Keratinocyte (primary cell): ENCODE results near the gene PHACTR1. TPM values are rescaled to one million over a fixed set of nuclear protein-coding genes. Genes with fewer than 3 reads are reported as not detected.

Experiments used
- DNase-seq: peaks from one replicate; pipeline ENCODE4 v3.0.0-alpha.2; 2011; ENCODE audit warnings: low read depth, missing footprints, low spot score
- FAIRE-seq: peaks from 2 replicates; lab custom pipeline; 2011; peaks lifted over from hg19 to GRCh38; lab: Jason Lieb, UNC
- H2AFZ ChIP-seq: 2 replicates; pipeline ENCODE4 v1.6.0; 2012; ENCODE audit warnings: low read length, control low read depth, inconsistent platforms; ENCODE audit not compliant: control insufficient read depth
- H3K27ac ChIP-seq: 2 replicates; pipeline ENCODE4 v1.5.1; 2011; ENCODE audit warnings: low read length; ENCODE audit not compliant: control insufficient read depth, insufficient read depth
- H3K27me3 ChIP-seq: 3 replicates; pipeline ENCODE4 v1.6.0; 2011; ENCODE audit warnings: low read length; ENCODE audit not compliant: control insufficient read depth, insufficient read depth; ENCODE audit errors: extremely low read depth
- H3K36me3 ChIP-seq, 2 experiments: 2 replicates in 1 of 2; 3 replicates in 1 of 2; pipeline ENCODE4 v1.5.1; 2011; ENCODE audit warnings: low read length in 2 of 2, mild to moderate bottlenecking in 1 of 2; ENCODE audit not compliant: control insufficient read depth in 2 of 2, insufficient read depth in 2 of 2; ENCODE audit errors: extremely low read depth in 1 of 2
- H3K4me1 ChIP-seq: 3 replicates; pipeline ENCODE4 v1.5.1; 2011; ENCODE audit warnings: low read length; ENCODE audit not compliant: control insufficient read depth, insufficient read depth; ENCODE audit errors: extremely low read depth
- H3K4me2 ChIP-seq: 3 replicates; pipeline ENCODE4 v1.6.0; 2011; ENCODE audit warnings: low read depth, low read length; ENCODE audit not compliant: control insufficient read depth, insufficient read depth; ENCODE audit errors: extremely low read depth
- H3K4me3 ChIP-seq, 3 experiments: fragments of 200-600 bp in 1 of 3; sonication (generic) in 1 of 3; 2 replicates in 2 of 3; 3 replicates in 1 of 3; pipeline ENCODE4 v1.5.1; 2011 to 2016; ENCODE audit warnings: low read length in 3 of 3, mild to moderate bottlenecking in 3 of 3, control low read depth in 2 of 3, inconsistent platforms in 1 of 3, low read depth in 1 of 3, mixed read lengths in 1 of 3, mixed run types in 1 of 3, moderate library complexity in 1 of 3; ENCODE audit not compliant: control insufficient read depth in 2 of 3, insufficient read depth in 2 of 3; ENCODE audit errors: extremely low read depth in 1 of 3
- H3K79me2 ChIP-seq: 2 replicates; pipeline ENCODE4 v1.6.0; 2012; ENCODE audit warnings: low read length; ENCODE audit not compliant: control insufficient read depth, insufficient read depth
- H3K9ac ChIP-seq: 3 replicates; pipeline ENCODE4 v1.6.0; 2011; ENCODE audit warnings: low read length; ENCODE audit not compliant: control insufficient read depth, insufficient read depth; ENCODE audit errors: extremely low read depth
- H3K9me1 ChIP-seq: 3 replicates; pipeline ENCODE4 v1.6.0; 2011; ENCODE audit warnings: low read length; ENCODE audit not compliant: control insufficient read depth, insufficient read depth; ENCODE audit errors: extremely low read depth
- H3K9me3 ChIP-seq: 2 replicates; pipeline ENCODE4 v1.5.1; 2012; ENCODE audit warnings: low read depth, low read length; ENCODE audit not compliant: control insufficient read depth
- H4K20me1 ChIP-seq: 3 replicates; pipeline ENCODE4 v1.6.0; 2011; ENCODE audit warnings: low read length; ENCODE audit not compliant: control insufficient read depth, insufficient read depth; ENCODE audit errors: extremely low read depth
- EZH2 ChIP-seq: IDR thresholded peaks from one replicate; pipeline ENCODE4 v1.6.1; 2012; ENCODE audit warnings: inconsistent platforms, mild to moderate bottlenecking, low read length, moderate library complexity
- dilution Hi-C: fragments of 300-500 bp; cut with MboI; formaldehyde crosslinking; loops from one replicate; pipeline ENCODE4 v1.7.0; 2020; ENCODE audit warnings: low sequenced_read_pairs; ENCODE audit not compliant: extremely low pct_ligation_motif_present
- polyA plus RNA-seq, 5 experiments: library from polyadenylated mRNA; depleted of rRNA in 3 of 5; stranded (reverse) in 3 of 5; stranded (forward) in 1 of 5; unstranded in 1 of 5; fragments of >200 nt; gene quantifications; 1 replicate in 1 of 5; 2 replicates in 3 of 5; 3 replicates in 1 of 5; pipeline versions ENCODE4 v1.2.1 to v1.2.3, GENCODE V29; 2011 to 2012; ENCODE audit warnings: missing spikeins in 2 of 5, low read depth in 1 of 5, low replicate concordance in 1 of 5
- TF ChIP-seq, protein P1 (sequence below), 3 experiments: IDR thresholded peaks in 1 of 3; conservative IDR thresholded peaks in 1 of 3; optimal IDR thresholded peaks in 1 of 3; 2 replicates in 2 of 3; 3 replicates in 1 of 3; pipeline versions ENCODE3 to v1.5.1; 2011; ENCODE audit warnings: low read length in 3 of 3, mild to moderate bottlenecking in 3 of 3, moderate library complexity in 2 of 3, control low read depth in 1 of 3, inconsistent platforms in 1 of 3; ENCODE audit not compliant: insufficient read depth in 2 of 3; ENCODE audit errors: extremely low read depth in 1 of 3

Gene PHACTR1
- polyA plus RNA-seq, 1 donor (not counting 4 experiments of a cell fraction or from before 2014, with no cell fraction given): 0.22 TPM

DNA sequence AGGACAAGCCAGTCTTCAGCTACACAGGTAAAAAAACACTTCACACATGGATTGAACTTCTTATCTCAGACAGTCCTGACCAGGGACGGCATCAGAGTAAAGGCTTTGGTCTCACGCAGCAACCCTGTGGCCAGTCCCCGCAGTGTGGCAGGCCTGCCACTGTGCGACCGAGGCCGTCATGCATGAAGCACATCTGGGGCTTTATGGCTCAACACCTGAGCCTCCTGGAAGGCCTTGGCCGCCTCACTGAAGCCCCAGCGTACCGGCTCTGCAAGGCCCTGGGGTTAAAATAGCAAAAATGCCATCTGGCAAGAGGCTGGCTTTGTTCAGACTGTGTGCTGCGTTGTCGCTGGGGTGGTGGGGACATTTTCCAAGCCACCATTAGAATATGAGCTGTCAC lies 579.0 kb downstream of the PHACTR1 start:
- Histone ChIP-seq H3K36me3 (peaks cover 9 to 15% of the 10 kb centered on the region in 2 experiments), H3K9me1 (no peaks in the 10 kb centered on the region), H3K4me2 (no peak overlapping the region), H4K20me1 (no peaks in the 10 kb centered on the region), H3K4me3 (no peak overlapping the region), H3K9ac (no peak overlapping the region), H3K27me3 (no peaks in the 10 kb centered on the region), H2AFZ (no peak overlapping the region), H3K4me1 (no peaks in the 10 kb centered on the region), H3K79me2 (no peaks in the 10 kb centered on the region), H3K9me3 (no peaks in the 10 kb centered on the region), H3K27ac (no peak overlapping the region)
- TF ChIP-seq, protein P1, sequence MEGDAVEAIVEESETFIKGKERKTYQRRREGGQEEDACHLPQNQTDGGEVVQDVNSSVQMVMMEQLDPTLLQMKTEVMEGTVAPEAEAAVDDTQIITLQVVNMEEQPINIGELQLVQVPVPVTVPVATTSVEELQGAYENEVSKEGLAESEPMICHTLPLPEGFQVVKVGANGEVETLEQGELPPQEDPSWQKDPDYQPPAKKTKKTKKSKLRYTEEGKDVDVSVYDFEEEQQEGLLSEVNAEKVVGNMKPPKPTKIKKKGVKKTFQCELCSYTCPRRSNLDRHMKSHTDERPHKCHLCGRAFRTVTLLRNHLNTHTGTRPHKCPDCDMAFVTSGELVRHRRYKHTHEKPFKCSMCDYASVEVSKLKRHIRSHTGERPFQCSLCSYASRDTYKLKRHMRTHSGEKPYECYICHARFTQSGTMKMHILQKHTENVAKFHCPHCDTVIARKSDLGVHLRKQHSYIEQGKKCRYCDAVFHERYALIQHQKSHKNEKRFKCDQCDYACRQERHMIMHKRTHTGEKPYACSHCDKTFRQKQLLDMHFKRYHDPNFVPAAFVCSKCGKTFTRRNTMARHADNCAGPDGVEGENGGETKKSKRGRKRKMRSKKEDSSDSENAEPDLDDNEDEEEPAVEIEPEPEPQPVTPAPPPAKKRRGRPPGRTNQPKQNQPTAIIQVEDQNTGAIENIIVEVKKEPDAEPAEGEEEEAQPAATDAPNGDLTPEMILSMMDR (optimal IDR thresholded peaks at IDR 0.05 in 1 of 3, IDR thresholded peaks at IDR 0.05 in 1 of 3, conservative IDR thresholded peaks at IDR 0.05 in 1 of 3; ENCODE audit: extremely low read depth in 1 of 3, insufficient read depth in 2 of 3, low read length in 3 of 3): no peak
- no peak for TF ChIP-seq EZH2
- no peak for DNase-seq
- dilution Hi-C loops: no loop called here
- no peak for FAIRE-seq

DNA sequence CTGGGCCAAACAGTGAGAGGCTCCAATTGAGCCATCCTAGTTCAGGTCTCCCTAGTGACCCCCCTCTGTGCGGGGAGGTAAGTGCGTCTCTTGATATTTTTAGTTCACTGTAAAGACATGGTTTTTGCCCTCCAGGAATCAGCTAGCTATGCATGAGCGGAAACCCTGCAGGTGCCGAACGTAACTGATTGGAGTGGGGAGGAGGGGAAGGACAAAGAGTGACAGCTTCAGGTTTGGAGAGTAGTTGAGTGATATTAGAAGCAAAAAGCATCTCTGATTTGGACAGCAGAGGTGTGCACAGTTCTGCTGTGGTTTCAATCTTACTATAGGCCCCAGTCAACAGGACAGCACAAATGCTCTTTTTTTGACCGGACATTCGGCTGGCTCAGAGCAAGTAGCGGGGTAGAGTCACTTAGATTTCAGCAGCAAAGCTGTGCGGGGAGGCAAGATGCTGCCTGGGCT lies 580.0 kb downstream of the PHACTR1 start:
- H2AFZ ChIP-seq: no peak overlapping the region
- H3K36me3 ChIP-seq: peaks cover 9 to 15% of the 10 kb centered on the region in 2 experiments
- no peak overlapping the region for H3K4me3 ChIP-seq
- H4K20me1 ChIP-seq: no peaks in the 10 kb centered on the region
- TF ChIP-seq, protein P1 (optimal IDR thresholded peaks at IDR 0.05 in 1 of 3, IDR thresholded peaks at IDR 0.05 in 1 of 3, conservative IDR thresholded peaks at IDR 0.05 in 1 of 3; ENCODE audit: extremely low read depth in 1 of 3, insufficient read depth in 2 of 3, low read length in 3 of 3): no peak
- TF ChIP-seq EZH2: no peak
- no peaks in the 10 kb centered on the region for H3K27me3 ChIP-seq
- no peaks in the 10 kb centered on the region for H3K9me1 ChIP-seq
- H3K9me3 ChIP-seq: no peaks in the 10 kb centered on the region
- H3K79me2 ChIP-seq: no peaks in the 10 kb centered on the region
- H3K4me1 ChIP-seq: no peaks in the 10 kb centered on the region
- H3K9ac ChIP-seq: no peak overlapping the region
- no peak for FAIRE-seq
- no peak overlapping the region for H3K27ac ChIP-seq
- DNase-seq: no peak
- dilution Hi-C loops: no loop called here
- H3K4me2 ChIP-seq: no peak overlapping the region
